ENCODE measurements around the gene TMEM179.
"Not testable (repeated sequence)": the region's sequence is repeated elsewhere in the genome, so short reads cannot be mapped to it uniquely, and the experiment has no call there.

The TMEM179 gene

GRCh38 chr14:104637546-104638003 is 33.0 kb upstream of the TMEM179 start:
- DNase-seq: no peak

GRCh38 chr14:104636846-104637545 is 32.4 kb upstream of the TMEM179 start:
- DNase-seq: not testable (repeated sequence)

- DNase-seq: no peak
Measured at GRCh38 chr14:104636131-104636530, 31.6 kb upstream of the TMEM179 start.

- DNase-seq: no peak
Measured at GRCh38 chr14:104635717-104636116, 31.1 kb upstream of the TMEM179 start.

GRCh38 chr14:104634886-104635570 is 30.5 kb upstream of the TMEM179 start:
- no peak for DNase-seq

GRCh38 chr14:104634138-104634760 is 29.7 kb upstream of the TMEM179 start:
- no peak for DNase-seq

GRCh38 chr14:104633276-104634137 is 28.9 kb upstream of the TMEM179 start:
- DNase-seq: no peak

- no peak for DNase-seq
Measured at GRCh38 chr14:104632781-104633180, 28.2 kb upstream of the TMEM179 start.

- no peak for DNase-seq
Measured at GRCh38 chr14:104624939-104625338, 20.4 kb upstream of the TMEM179 start.

GRCh38 chr14:104614126-104614812 is 9.7 kb upstream of the TMEM179 start:
- no peak for DNase-seq

- no peak for DNase-seq
Measured at GRCh38 chr14:104611881-104612280, 7.3 kb upstream of the TMEM179 start.

- DNase-seq: no peak
Measured at GRCh38 chr14:104610749-104611310, 6.3 kb upstream of the TMEM179 start.

- DNase-seq: no peak
Measured at GRCh38 chr14:104609666-104610065, 5.1 kb upstream of the TMEM179 start.

GRCh38 chr14:104603711-104604401 is 716 bp downstream of the TMEM179 start:
- peak in 1 of 2 experiments; percentile 55 for DNase-seq

- DNase-seq: no peak
Measured at GRCh38 chr14:104602933-104603325, 1.6 kb downstream of the TMEM179 start.

GRCh38 chr14:104602315-104602932 is 2.1 kb downstream of the TMEM179 start:
- no peak for DNase-seq

- no peak for DNase-seq
Measured at GRCh38 chr14:104601786-104602185, 2.8 kb downstream of the TMEM179 start.

GRCh38 chr14:104600805-104601204 is 3.8 kb downstream of the TMEM179 start:
- no peak for DNase-seq

GRCh38 chr14:104600141-104600643 is 4.4 kb downstream of the TMEM179 start:
- peak; percentile 79 to 89 for DNase-seq

- DNase-seq: no peak
Measured at GRCh38 chr14:104599446-104599845, 5.1 kb downstream of the TMEM179 start.

GRCh38 chr14:104598910-104599273 is 5.7 kb downstream of the TMEM179 start:
- DNase-seq: no peak

Data from NCI-H526 (cell line).